Ectodermal cell (in vitro differentiated cells): Measurements from ENCODE around the gene PSD2.
A peak's percentile ranks its signal among the peaks of the same experiment; 100 is the strongest.

Experiments
- H3K27ac ChIP-seq: 2 replicates; pipeline ENCODE4 v1.7.0; 2013; ENCODE audit warnings: mild to moderate bottlenecking, low read depth, low read length; ENCODE audit not compliant: insufficient read depth, poor library complexity, severe bottlenecking
- H3K27me3 ChIP-seq: 2 replicates; pipeline ENCODE4 v1.7.0; 2013; ENCODE audit warnings: mild to moderate bottlenecking, low read length; ENCODE audit not compliant: insufficient read depth, control insufficient read depth, poor library complexity, severe bottlenecking
- H3K36me3 ChIP-seq: one replicate; pipeline ENCODE4 v1.7.0; 2013; ENCODE audit warnings: low read length; ENCODE audit not compliant: control insufficient read depth, insufficient read depth
- H3K4me1 ChIP-seq: one replicate; pipeline ENCODE4 v1.7.0; 2013; ENCODE audit warnings: low read length; ENCODE audit not compliant: control insufficient read depth, insufficient read depth
- H3K4me3 ChIP-seq: 2 replicates; pipeline ENCODE4 v1.7.0; 2013; ENCODE audit warnings: low read depth, low read length, control low read depth; ENCODE audit not compliant: insufficient read depth
- H3K9me3 ChIP-seq: 2 replicates; pipeline ENCODE4 v1.7.0; 2013; ENCODE audit warnings: mild to moderate bottlenecking, low read length, moderate library complexity; ENCODE audit not compliant: control insufficient read depth
- WGBS, 2 experiments: methylation state at CpG; one replicate each; pipeline ENCODE4 v1.1.7; 2013; ENCODE audit warnings: missing lambda C conversion rate in 2 of 2; 5-methylcytosine and 5-hydroxymethylcytosine counted together

PSD2 gene

DNA sequence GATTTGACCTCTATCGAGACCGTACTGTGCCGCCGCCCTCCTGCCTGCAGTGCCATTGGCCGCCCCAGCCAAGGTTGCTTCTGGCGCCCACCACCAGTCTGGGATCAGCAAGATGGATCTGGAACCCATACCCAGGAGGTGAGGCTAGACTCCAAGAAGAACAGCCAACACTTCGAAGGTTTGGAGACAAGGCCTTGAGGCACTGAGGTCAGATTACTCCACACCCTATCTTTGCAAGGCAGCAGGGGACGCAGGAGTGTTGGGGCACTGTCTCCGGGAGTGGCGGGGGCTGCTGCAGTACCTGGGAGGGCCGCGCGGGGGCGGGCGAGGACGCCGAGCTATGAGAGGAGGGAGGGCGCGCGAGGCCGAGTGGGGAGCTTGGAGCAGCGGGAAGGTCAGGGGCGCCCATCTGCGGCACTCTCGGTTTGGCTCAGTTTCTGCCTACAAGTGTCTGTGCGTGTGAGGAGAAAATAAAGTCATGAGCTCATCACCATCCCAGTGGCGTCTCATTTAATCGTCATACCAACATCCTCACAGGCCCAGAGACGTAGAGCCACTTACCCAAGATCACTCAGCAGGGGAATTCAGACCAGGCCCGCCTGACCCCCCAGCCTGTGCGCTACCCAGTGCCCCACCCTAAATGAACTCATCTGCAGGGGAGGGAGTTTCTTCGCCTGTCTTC lies 20.5 kb upstream of the PSD2 start:
- Histone ChIP-seq H3K4me3 (no peak overlapping the region), H3K27me3 (no peaks in the 10 kb centered on the region), H3K4me1 (no peaks in the 10 kb centered on the region), H3K36me3 (no peaks in the 10 kb centered on the region), H3K9me3 (no peaks in the 10 kb centered on the region), H3K27ac (no peak overlapping the region)
- WGBS, 2 experiments, result 32 to 33% methylated on average over 32 of the region's 32 CpGs

GRCh38 chr5:139775872-139776271 lies 19.7 kb upstream of the PSD2 start:
- Histone ChIP-seq H3K4me1 (no peaks in the 10 kb centered on the region), H3K36me3 (no peaks in the 10 kb centered on the region), H3K27me3 (no peaks in the 10 kb centered on the region), H3K27ac (no peak overlapping the region), H3K4me3 (no peak overlapping the region), H3K9me3 (no peaks in the 10 kb centered on the region)
- WGBS, 2 experiments, result 86 to 87% methylated on average over 7 of the region's 7 CpGs

DNA sequence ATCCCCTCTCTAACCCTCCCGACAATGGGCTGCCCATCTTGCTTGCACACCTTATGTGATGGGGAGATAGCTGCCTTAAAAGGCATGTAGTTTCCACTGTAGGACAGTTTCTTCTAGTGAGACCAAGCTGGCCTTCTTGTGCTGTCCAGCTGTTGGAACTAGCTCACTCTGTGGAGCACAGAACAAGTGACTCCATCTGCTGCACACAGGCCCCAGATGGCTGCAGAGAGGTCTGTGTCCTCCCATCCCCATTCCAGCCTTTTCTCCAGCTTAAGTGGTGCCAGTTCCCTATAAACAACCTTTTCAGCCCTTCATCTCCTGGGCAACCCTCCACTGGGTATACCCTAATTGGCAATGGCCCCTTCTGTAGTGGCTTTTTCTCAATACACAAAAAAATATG lies 18.7 kb upstream of the PSD2 start:
- H3K9me3 ChIP-seq, result no peaks in the 10 kb centered on the region

GRCh38 chr5:139783436-139783965 lies 12.1 kb upstream of the PSD2 start:
- WGBS, 2 experiments, result 85 to 87% methylated on average over 7 of the region's 7 CpGs
- peaks cover 14% of the 10 kb centered on the region for H3K27me3 ChIP-seq
- H3K4me3 ChIP-seq, result no peak overlapping the region

More for the DNA sequence above, 18.7 kb upstream of the PSD2 start:
- Histone ChIP-seq H3K4me3 (no peak overlapping the region), H3K27ac (no peak overlapping the region), H3K27me3 (no peaks in the 10 kb centered on the region), H3K4me1 (no peaks in the 10 kb centered on the region), H3K36me3 (no peaks in the 10 kb centered on the region)
- WGBS, 2 experiments, result 86 to 100% methylated on average over 1 of the region's 1 CpG

GRCh38 chr5:139784488-139784887 lies 11.1 kb upstream of the PSD2 start:
- WGBS, 2 experiments, result 86 to 88% methylated on average over 3 of the region's 3 CpGs
- Histone ChIP-seq H3K9me3 (no peaks in the 10 kb centered on the region), H3K36me3 (no peaks in the 10 kb centered on the region), H3K27ac (no peak overlapping the region), H3K4me3 (no peak overlapping the region), H3K27me3 (peaks cover 20% of the 10 kb centered on the region), H3K4me1 (no peaks in the 10 kb centered on the region)

More at GRCh38 chr5:139783436-139783965, 12.1 kb upstream of the PSD2 start:
- H3K4me1 ChIP-seq, result no peaks in the 10 kb centered on the region
- no peak overlapping the region for H3K27ac ChIP-seq
- H3K36me3 ChIP-seq, result no peaks in the 10 kb centered on the region
- no peaks in the 10 kb centered on the region for H3K9me3 ChIP-seq

DNA sequence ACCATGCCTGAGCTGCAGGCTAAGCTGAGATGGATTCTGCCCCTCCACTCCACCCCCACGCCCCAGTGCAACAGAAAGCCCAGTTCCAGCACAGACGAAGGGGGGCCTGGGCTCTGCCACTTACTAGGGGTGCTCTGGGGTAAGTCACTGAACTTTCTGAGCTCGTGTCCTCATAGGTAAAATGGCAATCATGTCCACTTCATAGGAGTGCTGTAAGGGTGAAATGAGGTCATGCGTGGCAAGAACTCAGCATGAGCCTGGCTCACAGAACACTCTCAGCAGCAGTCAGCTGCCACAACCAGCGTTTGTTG lies 8.4 kb upstream of the PSD2 start:
- Histone ChIP-seq H3K4me1 (no peaks in the 10 kb centered on the region), H3K27ac (no peak overlapping the region), H3K36me3 (no peaks in the 10 kb centered on the region), H3K9me3 (no peaks in the 10 kb centered on the region), H3K27me3 (peaks cover 25% of the 10 kb centered on the region), H3K4me3 (no peak overlapping the region)
- WGBS, 2 experiments, result 28 to 32% methylated on average over 5 of the region's 5 CpGs

- peaks cover 30% of the 10 kb centered on the region for H3K27me3 ChIP-seq
These were observed 7.9 kb upstream of the PSD2 start for GRCh38 chr5:139787568-139788293.

DNA sequence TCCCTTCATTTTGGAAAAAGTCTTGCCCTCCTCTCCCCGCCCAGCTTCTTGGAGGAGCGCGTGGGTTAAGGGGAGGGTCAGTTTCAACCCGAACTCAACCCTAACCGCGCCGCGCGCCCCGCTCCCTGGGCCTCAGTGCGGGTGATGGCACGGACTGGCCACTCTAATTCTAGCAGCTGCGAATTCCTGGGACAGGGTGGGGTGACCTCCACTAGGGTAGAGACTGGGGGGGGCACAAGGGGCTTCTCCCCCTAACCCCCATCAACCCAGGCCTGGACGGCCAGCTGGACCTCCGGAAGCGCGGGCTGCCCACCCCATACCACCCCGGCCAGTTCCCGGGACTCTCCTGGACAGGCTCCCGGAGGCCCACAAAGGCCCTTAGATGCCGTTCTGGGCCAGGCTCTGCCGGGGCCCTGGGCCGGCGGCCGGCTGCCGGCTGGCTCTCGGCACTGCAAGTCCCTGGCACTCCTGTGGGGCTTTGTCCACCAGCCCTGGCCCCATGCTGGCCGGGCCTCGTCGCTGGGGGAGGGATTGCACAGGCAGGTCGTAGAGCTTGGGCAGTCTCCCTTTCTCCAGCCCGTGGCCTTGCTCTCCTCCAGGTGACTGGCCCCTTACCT lies 7.2 kb upstream of the PSD2 start:
- peaks cover 36% of the 10 kb centered on the region for H3K27me3 ChIP-seq
- WGBS, 2 experiments, result 30 to 34% methylated on average over 32 of the region's 32 CpGs

More at GRCh38 chr5:139787568-139788293, 7.9 kb upstream of the PSD2 start:
- Histone ChIP-seq H3K4me3 (peak overlapping the region; percentile 73), H3K9me3 (no peaks in the 10 kb centered on the region), H3K36me3 (no peaks in the 10 kb centered on the region), H3K27ac (no peak overlapping the region), H3K4me1 (no peaks in the 10 kb centered on the region)
- 1% methylated on average over 57 of the region's 57 CpGs for WGBS, 2 experiments

GRCh38 chr5:139789116-139789844 lies 6.3 kb upstream of the PSD2 start:
- peaks cover 45% of the 10 kb centered on the region for H3K27me3 ChIP-seq
- H3K9me3 ChIP-seq, result no peaks in the 10 kb centered on the region
- no peaks in the 10 kb centered on the region for H3K36me3 ChIP-seq
- 83 to 85% methylated on average over 11 to 12 of the region's 12 CpGs for WGBS, 2 experiments
- H3K27ac ChIP-seq, result no peak overlapping the region
- H3K4me1 ChIP-seq, result no peaks in the 10 kb centered on the region
- H3K4me3 ChIP-seq, result no peak overlapping the region

More for the DNA sequence above, 7.2 kb upstream of the PSD2 start:
- Histone ChIP-seq H3K4me1 (no peaks in the 10 kb centered on the region), H3K4me3 (peak overlapping the region; percentile 73), H3K36me3 (no peaks in the 10 kb centered on the region), H3K9me3 (no peaks in the 10 kb centered on the region), H3K27ac (no peak overlapping the region)

- no peak overlapping the region for H3K27ac ChIP-seq
- H3K4me3 ChIP-seq, result no peak overlapping the region
- H3K27me3 ChIP-seq, result peaks cover 51% of the 10 kb centered on the region
- no peaks in the 10 kb centered on the region for H3K36me3 ChIP-seq
- no peaks in the 10 kb centered on the region for H3K9me3 ChIP-seq
- H3K4me1 ChIP-seq, result no peaks in the 10 kb centered on the region
- 79 to 81% methylated on average over 12 of the region's 12 CpGs for WGBS, 2 experiments
These were observed 5.8 kb upstream of the PSD2 start for GRCh38 chr5:139789845-139790189.
